Right ventricle myocardium inferior (tissue), 1 donor: ENCODE measurements around the gene IGSF5. TPM values are rescaled to one million over a fixed set of nuclear protein-coding genes. Genes with fewer than 3 reads are reported as not detected.
"Not testable (repeated sequence)": the region's sequence is repeated elsewhere in the genome, so short reads cannot be mapped to it uniquely, and the experiment has no call there.

ENCODE experiments used
- ATAC-seq: fragments of 200-7000 bp; cut with Tn5 transposase; one replicate; pipeline ENCODE4 v1.9.1; 2020; ENCODE audit warnings: mild to moderate bottlenecking, moderate library complexity
- DNase-seq: peaks from one replicate; pipeline ENCODE4 v3.0.0; 2021; ENCODE audit errors: missing footprints
- intact Hi-C: fragments of 100-400 bp; cut with DNase I; formaldehyde crosslinking; loops from one replicate; pipeline ENCODE4 v1.11.0; 2022
- long read RNA-seq: library from polyadenylated mRNA; unstranded; transcript quantifications from one replicate; pipeline ENCODE4 v2.0.0, GENCODE V29; 2021
- total RNA-seq: library from RNA; stranded (reverse); fragmentation: NEBNext Ultra II Directional; extraction: Animal tissue kit (Norgen Biotek cat#: 25700); gene quantifications from one replicate; pipeline ENCODE4 v1.2.1, GENCODE V29; 2021
- donor health status: DM: no; HTN: yes; CAD: no; lungs with severe emphysema.

The IGSF5 gene
- total RNA-seq = 3.2 TPM
- long read RNA-seq, partial matches to known transcripts = 0 of 2 reads
- long read RNA-seq, other reads (novel, unspliced or antisense) = 2 of 2 reads

- DNase-seq, intact Hi-C loops, ATAC-seq: not testable (repeated sequence)
Measured at GRCh38 chr21:39744883-39745282, at the start of gene IGSF5. Gene IGSF5 (plus strand): TSS chr21:39745183. CDS start chr21:39745510, 327 bp downstream.

DNA sequence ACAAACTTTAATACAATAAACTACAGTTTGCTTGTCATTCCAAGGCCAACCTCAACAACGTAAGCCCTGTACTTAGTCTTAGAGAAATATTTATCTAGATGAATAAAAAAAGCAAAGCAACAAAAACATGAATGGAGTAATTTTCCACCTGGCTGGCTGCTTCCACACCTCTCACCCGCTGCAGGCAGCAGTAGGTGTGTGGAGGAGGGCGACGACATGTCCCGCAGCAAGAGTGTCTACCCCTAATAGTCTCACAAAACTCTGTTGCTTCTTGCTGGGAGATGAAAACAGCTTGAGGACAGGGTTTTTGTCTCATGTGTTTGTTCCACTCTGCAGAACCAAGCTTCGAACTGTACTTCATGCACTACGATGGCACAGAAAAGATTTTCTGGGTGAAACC is 48.8 kb upstream of the IGSF5 start:
- ATAC-seq (no peak), DNase-seq (no peak)
- intact Hi-C loops = no loop called here

GRCh38 chr21:39696618-39697017 is 48.4 kb upstream of the IGSF5 start:
- intact Hi-C loops = no loop called here
- no peak for DNase-seq
- no peak for ATAC-seq

DNA sequence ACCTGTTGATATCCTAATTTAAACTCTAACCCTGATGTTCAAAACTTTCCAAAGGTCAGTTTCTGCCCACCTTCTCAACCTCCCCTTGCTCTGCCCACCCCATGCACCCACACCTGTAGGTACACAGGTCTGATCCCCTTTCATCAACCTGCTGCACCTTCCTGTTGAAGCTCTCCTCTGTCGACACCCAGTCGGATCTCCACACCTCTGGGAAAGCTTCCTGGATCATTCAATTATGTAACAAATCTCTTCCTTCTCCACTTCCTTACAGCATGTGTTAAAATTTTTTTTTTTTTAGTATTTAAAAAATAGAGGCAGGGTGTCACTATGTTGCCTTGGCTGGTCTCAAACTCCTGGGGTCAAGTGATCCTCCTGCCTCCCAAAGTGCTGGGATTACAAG is 44.7 kb upstream of the IGSF5 start:
- DNase-seq (no peak), ATAC-seq (no peak)
- intact Hi-C loops = no loop called here

DNA sequence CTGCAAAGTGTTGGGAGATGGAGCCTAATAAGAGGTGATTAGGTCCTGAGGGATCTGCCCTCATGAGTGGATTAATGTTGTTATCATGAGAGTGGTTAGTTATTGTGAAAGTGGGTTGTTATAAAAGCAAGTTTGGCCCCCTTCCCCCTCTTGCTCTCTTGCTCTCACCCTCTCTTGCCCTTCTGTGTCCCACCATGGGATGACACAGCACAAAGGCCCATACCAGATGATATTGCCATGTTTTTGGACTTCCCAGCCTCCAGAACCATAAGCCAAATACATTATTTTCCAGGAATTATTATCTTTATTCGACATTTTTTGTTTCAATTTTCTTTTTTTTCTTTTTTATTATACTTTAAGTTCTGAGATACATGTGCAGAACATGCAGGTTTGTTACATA is 41.4 kb upstream of the IGSF5 start:
- ATAC-seq (no peak), DNase-seq (no peak)
- intact Hi-C loops = no loop called here

DNA sequence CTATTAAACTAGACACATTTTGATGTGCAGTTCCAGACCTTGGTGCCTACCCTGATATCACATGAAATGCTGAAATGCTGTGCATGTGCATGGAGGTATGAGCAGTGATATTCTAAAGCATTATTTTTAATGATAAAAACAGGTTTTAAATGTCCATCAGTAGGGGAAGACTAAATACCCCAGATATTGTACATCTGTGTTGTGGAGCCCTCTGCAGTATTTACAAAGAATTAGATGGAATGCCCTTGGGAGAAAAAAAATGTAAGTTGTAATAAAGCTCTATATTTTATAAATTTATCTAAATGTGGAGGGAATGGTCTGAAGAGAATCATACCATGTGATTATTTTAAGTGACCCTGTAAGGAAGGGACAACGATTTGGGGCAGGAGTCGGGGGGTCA is 39.1 kb upstream of the IGSF5 start:
- intact Hi-C loops = no loop called here
- DNase-seq (no peak), ATAC-seq (no peak)

DNA sequence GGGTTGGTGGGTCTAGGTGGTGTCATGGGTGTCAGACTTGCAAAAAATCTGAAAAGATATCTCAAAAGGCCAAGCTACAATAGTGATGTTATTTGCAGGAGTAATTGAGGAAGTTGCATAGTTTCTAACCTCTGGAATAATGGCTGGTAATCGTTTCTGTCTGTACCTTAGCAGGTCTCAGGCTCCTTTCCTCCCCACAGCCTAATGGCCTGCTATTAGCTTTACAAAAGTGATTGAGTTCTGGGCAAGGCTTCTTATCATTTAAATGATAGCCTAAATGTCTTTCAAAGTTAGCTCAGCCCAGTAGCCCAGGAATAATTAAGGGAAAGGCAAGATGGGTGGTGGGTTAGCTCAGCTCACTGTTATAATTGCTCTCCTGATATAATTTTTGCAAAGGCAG is 37.7 kb upstream of the IGSF5 start:
- DNase-seq (no peak), ATAC-seq (no peak)
- intact Hi-C loops = no loop called here

- ATAC-seq (no peak), DNase-seq (no peak)
- intact Hi-C loops = no loop called here
Measured at GRCh38 chr21:39710866-39711265, 34.1 kb upstream of the IGSF5 start.

DNA sequence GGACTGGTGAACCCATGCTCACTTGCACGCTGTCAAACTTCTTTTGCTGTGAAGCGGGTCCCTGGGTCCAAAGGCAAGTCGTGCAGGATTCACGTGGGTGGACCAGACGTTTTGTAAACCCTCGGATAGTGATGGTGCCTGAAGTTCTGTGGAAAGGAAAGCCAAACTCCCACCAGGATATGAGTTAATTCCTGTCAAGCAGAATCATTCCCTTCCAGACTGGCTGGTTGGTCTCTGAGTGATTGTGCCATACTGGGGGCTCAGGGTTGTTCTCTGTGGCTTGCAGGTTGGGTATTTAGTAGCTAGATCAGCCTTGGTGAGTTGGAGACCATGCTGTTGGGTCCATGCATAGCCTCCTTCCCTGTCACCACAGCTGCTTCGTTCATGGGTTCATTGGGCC is 32.7 kb upstream of the IGSF5 start:
- intact Hi-C loops = no loop called here
- DNase-seq = no peak

DNA sequence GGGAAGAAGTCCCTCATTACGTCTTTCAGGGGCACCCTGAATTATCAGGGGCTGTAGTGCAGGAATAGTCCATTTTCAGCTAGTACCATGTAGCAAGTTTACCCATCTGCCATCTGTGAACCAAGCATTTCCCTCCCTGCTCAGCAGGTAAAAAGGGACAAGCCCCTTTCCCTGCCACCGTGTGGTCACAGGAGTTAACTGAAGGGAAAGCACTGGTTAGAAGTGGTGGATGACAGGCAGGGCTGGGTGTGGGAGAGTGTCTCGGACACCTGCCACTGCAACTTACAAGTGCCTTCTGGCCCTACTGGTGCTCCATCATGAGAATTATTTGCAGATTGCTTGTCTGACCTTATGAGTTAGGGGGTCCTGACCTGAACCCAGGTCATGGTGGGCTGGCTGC is 32.0 kb upstream of the IGSF5 start:
- intact Hi-C loops = no loop called here
- ATAC-seq (no peak), DNase-seq (no peak)

More for the DNA sequence above, 32.7 kb upstream of the IGSF5 start:
- ATAC-seq = no peak

DNA sequence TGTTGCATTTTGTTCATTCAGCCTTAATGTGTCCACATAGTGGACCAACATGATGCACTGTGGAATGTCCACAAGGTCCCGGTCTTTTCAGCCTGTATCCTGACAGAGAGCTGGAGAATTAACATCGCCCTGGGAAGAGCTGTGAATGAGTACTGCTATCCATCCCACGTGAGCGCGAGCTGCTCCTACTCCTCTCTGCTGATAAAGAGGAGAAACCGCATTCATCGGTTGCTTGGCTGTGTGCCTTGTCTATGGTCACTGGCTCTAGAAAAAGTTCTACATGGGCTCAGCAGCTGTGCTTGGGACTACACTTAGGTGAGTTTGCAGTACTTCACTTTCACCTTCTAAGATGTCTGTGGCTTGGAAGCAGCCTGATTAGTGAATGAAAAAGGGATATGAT is 31.1 kb upstream of the IGSF5 start:
- intact Hi-C loops = no loop called here
- no peak for DNase-seq
- no peak for ATAC-seq

- DNase-seq = no peak
- intact Hi-C loops = no loop called here
- ATAC-seq = no peak
Measured at GRCh38 chr21:39714331-39714730, 30.7 kb upstream of the IGSF5 start.

DNA sequence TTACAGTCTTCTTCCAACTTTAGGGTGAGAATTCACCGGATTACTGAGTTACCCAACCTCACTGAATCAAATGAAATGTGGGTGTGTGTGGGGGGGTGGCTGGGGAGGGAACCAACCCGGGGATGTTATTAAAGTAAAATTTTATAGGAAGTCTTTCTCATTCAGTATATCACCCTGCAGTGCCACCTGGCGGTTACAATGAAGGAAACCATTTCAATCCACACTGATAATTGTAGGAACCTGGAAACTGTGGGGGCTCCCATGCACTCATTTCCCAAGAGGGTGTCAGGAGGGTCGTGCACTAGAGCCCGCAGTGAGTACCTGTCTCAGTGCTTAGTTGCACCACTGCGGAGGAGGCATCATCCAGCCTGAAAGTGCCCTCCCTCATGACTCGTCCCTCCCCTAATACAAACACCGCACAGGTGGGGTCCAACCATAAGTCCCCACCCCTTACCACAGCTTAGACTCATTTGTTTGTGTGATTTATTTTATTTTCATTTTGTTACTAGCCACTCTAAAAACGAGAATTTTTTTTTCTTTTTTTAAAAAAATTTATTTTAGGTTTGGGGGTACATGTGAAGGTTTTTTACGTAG is 29.1 kb upstream of the IGSF5 start:
- DNase-seq (no peak), ATAC-seq (no peak)
- intact Hi-C loops = loop anchor here (1.0 kb wide), 1 partner anchor 198 kb away; no protein-coding TSS in a partner anchor

GRCh38 chr21:39720126-39720778 is 24.7 kb upstream of the IGSF5 start:
- DNase-seq = no peak
- ATAC-seq = no peak
- intact Hi-C loops = no loop called here

DNA sequence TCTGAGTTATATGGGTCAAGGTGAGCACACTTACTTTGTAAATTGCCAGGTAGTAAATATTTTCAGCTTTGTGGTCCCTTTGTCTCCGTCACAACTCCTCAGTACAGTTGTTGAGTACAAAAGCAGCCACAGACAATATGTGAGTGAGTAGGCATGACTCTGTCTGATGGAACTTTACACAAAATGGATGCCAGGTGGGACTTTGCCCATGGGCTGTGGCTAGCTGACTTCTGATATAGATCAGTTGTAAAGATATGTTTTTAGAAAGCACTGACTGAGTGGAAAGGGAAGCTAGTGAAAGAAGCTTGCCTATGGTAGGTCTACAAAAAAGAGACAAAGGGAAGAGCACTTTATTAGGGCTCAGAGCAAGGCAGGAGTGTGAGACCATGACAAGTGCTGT is 23.1 kb upstream of the IGSF5 start:
- intact Hi-C loops = no loop called here
- DNase-seq (no peak), ATAC-seq (no peak)

GRCh38 chr21:39724944-39725343 is 20.0 kb upstream of the IGSF5 start:
- DNase-seq (no peak), ATAC-seq (no peak)
- intact Hi-C loops = no loop called here

DNA sequence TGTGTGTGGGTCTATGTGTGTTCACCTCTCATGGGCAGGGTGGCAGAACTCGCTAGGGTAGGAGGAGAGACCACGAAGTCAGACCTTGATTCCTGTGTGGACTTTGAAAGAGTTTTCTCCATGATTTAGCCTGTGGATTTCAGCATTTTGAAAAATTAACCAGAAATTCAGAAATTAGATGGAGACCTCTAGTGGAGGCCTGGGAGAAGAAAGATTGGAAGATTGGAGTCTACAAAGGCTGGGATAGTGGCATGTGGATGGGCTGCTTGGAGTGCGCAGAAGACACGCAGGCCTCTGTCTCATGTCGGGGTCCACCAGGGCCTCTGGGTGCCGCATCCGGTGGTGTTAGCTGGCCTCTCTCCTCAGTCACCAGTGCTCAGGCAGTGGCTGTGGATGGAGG is 18.9 kb upstream of the IGSF5 start:
- ATAC-seq = no peak
- intact Hi-C loops = no loop called here

GRCh38 chr21:39727401-39728120 is 17.4 kb upstream of the IGSF5 start:
- intact Hi-C loops = no loop called here

More for the DNA sequence above, 18.9 kb upstream of the IGSF5 start:
- DNase-seq = no peak

GRCh38 chr21:39728341-39728740 is 16.6 kb upstream of the IGSF5 start:
- ATAC-seq = no peak
- DNase-seq = no peak
- intact Hi-C loops = no loop called here

More at GRCh38 chr21:39727401-39728120, 17.4 kb upstream of the IGSF5 start:
- no peak for ATAC-seq
- no peak for DNase-seq
